Activated CD8-positive, alpha-beta memory T cell treated with anti-CD3 and anti-CD28 coated beads for 48 hours (primary cell): ENCODE measurements around the gene RXRG.

Source experiments
- DNase-seq, 3 experiments: peaks; one replicate each; pipeline ENCODE4 v3.0.0-alpha.2; 2020; ENCODE audit warnings: low read depth in 2 of 3, low spot score in 2 of 3

RXRG gene

GRCh38 chr1:165451691-165452090, 6.8 kb upstream of the RXRG start:
- DNase-seq, result no peak

DNA sequence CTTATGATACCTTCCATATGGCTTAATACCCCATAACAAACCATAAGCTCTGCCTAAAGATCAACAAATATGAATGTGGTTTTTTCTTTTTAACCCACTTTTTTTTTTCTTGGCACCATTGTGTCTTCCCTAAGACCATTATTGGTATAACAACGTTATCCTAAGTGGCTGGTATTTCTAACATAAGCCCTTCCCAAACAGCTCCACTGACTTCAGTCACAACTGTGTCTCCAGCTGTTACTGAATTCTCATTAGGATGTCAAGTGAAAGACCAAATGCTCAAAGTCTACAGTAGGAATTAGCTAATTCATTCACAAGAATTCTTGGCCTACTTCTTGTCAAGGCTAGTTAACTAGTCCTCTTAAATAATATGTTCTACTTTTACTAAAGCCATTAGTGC, 4.2 kb upstream of the RXRG start:
- no peak for DNase-seq

- no peak for DNase-seq
Measured at GRCh38 chr1:165445388-165445787, 462 bp upstream of the RXRG start.

DNA sequence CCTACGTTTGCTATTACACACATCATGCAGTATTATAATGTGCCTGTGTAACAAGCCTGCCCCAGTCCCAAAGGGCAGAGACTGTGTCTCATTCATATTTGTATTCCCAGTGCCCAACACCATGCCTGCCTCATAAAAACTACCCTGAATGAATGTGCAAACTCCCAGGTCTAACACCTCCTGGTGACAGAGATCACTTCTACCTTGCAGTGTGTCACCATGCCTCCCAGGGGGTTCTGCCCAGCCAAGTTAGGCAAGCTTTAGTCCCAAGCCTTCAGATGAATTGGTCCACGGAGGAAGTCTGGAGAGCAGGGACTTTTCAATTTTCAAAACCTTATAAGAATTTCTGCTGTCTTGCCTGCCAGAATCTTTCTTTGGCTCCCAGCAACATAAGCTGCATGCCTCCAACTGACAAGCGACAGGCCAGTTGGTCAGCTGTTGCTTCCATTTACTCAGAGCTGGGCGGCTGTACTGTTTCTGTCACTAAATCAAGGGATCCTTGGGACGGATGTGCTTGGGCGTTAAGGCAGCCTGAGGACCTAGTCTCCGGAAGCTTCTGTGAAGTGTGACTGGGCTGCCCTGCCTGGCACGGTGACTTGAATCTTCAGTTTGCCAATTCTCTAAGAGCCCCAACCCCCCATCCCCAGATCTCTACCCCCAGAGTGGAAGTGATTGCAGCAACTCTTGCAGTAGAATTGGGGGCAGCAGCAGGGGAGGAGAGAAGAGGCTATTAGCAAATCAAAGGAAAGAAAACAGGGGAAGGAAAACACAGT, 1.2 kb downstream of the RXRG start:
- no peak for DNase-seq

DNA sequence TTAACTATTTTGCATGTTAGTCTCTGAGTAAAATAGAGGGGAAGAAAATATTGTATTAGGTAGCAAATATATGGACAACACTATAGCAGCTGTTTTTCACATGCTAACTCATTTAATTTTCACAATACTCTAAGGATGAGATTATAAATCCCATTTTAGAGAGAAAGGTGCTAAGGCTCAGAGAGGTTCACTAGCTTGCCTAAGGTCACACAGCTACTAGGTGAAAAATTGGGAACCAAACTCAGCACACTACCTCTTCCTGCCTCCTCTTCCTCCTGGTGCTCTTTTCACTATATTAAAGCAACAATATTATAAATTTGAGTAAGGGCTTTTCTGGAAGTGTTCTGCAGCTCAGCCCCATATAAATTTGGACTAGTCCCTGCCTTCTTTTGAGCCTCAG, 2.3 kb downstream of the RXRG start:
- no peak for DNase-seq

- no peak for DNase-seq
Measured at GRCh38 chr1:165442053-165442452, 2.9 kb downstream of the RXRG start.

DNA sequence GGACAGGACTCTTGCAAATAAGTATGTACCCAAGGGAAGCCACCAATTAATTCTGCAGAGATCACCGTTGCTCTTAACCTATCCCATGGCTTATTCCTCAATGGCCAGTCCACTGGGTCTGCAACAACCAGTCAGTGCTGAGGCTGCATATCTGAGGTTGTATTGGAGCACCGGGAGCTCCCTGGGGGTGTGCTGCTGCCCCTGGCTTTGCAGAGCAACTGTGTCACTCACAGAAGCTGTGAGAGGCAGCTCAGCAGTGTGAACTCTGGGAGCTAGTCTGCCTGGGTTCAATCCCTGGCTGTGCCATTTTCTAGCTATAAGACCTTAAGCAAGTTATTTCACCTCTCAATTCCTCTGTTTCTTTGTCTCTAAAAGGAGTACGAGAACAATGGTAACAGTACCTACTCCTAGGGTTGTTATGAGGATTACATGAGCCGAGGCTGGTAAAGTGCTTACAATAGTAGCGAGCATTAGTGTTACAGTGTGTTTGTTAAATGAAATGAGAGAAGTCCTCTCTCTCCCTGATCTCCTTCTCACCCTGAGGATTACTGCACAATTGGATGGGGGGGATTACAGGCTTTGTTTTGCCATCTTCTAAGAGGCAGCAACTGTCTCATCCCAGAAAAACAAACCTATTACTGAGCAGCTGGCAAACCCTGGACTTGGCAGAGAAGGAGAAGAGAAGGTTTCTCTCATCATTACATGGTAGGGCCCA, 3.6 kb downstream of the RXRG start:
- DNase-seq, result no peak

GRCh38 chr1:165439330-165439729, 5.6 kb downstream of the RXRG start:
- DNase-seq, result no peak

- no peak for DNase-seq
Measured at GRCh38 chr1:165436994-165437393, 7.9 kb downstream of the RXRG start.

DNA sequence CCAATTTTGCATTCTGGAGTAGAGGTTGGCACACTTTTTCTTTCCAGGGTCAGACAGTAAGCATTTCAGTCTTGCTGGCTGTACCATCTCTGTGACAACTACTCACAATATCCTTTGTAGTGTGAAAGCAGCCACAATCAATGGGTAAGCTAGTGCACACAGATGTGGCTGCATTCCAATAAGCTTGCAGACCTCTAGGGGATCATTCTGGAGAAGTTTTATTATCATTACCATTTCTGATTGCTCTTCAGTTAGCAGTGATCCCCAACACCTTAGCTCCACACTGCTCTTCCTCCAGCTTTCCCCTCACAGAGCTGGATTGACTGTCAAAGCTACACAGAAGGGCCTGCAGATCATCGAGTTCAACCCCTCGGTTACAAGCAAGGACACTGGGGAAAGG, 9.1 kb downstream of the RXRG start:
- DNase-seq, result no peak

DNA sequence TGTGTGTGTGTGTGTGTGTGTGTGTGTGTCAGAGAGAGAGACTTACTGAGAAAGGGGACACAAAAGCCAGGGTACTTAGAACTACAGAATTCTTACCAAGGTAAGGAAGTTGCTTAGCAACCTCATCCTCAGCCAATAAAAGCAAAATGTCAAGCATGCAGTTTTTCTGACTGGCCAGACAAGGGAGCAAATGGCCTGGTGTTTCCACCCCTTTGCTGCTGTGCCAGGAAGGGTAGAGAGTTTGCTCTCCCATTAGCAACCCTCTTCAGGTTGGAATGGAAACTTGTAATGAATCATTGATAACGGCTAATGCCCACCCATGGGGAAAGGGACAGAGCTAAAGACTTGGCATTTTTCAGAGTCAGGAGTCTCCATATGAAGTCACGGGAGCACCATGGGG, 10.6 kb downstream of the RXRG start:
- DNase-seq, result no peak

- no peak for DNase-seq
Measured at GRCh38 chr1:165431079-165431478, 13.8 kb downstream of the RXRG start.

DNA sequence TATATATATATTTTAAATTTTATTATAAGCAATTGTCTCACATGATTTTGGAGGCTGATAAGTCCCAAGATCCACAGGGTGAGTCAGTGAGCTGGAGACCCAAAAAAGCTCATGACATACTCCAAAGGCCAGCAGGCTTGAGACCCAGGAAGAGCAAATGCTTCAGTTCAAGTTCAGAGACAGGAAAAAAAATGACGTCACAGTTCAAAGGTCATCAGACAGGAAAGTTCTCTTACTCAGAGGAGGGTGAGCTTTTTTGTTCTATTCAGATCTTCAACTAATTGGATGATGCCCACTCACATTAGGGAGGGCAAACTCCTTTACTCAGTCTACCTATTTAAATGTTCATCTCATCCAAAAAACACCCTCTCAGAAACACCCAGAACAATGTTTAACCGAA, 18.2 kb downstream of the RXRG start:
- DNase-seq, result no peak

- no peak for DNase-seq
Measured at GRCh38 chr1:165425621-165426020, 19.3 kb downstream of the RXRG start.

DNA sequence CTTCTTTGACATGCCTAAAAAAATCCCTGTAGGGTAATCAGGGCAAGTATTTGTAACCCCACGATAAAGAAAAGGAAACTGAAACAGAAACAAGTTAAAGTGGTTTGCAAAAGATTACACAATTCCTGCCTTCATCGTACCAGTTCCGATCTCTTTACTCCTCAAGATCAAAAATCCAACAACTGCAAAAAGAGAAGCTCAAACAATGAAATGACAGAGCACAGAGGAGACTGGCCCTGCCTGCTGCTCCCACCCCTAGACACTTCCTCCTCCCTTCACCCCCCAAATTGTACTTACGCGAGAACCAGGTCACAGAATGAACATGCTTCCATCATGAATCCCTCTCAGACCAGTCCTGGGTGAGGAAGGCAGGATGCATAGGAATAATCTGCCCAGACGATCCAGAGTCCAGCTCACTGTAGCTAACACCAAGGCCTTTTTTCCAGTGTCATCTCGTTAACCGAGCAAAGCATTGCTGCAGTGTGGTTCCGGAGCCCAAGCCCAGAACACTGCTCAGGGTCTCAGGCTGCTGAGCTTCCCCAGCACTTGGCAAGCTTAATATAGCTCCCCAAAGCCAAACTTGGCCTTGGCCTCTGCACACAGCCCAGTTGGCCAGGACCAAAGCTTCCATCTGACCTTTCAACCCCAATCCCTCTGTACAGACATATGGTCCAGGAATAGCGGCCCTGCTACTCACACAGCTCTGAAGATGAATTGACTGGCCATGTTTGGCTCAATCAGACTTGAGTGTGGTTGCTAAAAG, 20.3 kb downstream of the RXRG start:
- no peak for DNase-seq

DNA sequence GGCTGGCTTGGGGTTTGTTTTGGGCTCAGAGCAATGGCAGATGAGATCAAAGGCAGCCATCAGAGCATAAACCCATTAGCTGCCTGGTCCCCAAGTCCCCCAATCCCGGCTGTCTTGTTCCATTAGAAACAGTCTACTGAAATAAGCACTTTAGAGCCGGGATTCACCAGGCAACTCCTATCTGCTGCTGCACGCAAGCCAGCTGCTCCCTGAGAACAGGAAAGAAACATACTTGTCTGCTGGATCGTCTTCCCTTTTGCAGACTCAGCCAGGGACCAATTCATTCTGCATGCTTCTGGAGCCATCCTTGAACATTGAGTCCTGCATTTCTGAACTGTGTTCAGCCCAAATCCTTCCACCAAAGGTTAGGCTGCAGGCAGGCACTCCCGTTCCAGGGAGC, 21.8 kb downstream of the RXRG start:
- no peak for DNase-seq

DNA sequence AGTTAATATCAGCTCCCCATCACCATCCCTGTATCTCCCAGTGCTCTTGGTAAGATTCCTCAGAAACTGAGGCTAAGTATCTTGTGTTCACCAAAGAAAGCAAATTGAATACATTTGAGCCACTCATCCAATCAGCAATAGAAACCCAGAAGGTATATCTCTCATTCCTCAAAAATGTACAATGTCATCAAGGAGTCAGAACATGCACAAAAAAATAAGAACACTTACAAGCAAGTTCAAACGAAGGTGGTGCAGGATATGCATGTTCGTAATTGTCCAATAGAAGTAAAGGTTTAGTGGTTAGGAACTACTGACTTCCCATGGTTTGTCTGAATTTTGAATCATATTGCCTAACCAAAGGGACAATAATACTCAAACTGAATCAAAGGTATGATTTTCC, 24.3 kb downstream of the RXRG start:
- DNase-seq, result no peak

GRCh38 chr1:165419839-165420238, 25.1 kb downstream of the RXRG start:
- DNase-seq, result no peak

- no peak for DNase-seq
Measured at GRCh38 chr1:165418195-165418594, 26.7 kb downstream of the RXRG start.

DNA sequence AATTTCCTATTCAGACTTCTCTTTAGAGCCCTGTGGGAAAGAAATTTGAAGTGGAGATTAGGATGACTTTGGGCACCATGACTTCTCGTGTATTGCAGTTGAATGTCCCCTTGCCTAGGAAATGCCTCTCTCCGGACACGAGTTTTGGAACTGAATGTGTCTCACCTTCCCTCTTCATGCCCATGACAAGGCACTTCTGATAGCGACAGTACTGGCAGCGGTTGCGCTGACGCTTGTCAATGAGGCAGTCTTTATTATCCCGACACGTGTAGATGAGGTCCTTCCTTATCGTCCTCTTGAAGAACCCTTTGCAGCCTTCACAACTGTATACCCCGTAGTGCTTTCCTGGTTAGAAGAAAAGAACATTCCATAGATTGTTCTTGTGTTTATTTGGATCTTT, 28.1 kb downstream of the RXRG start:
- DNase-seq, result no peak

DNA sequence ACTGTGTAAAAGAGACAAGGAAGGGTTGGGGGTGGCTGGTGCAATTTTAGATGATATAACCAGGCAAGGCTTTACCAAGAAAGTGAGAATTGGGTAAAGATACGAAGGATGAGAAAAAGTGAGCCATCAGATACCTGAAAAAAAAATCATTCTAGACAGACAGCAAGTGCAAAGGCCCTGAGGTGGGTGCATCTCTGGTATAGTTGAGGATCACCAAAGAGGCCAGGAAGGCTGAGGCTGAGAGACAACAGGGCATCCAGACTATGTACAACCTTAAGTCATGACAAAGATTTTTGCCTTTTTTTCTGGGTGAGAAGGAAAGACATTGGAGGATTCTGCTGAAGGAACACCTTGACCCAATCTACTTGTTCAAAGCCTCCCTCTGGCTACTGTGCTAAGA, 29.9 kb downstream of the RXRG start:
- DNase-seq, result no peak

DNA sequence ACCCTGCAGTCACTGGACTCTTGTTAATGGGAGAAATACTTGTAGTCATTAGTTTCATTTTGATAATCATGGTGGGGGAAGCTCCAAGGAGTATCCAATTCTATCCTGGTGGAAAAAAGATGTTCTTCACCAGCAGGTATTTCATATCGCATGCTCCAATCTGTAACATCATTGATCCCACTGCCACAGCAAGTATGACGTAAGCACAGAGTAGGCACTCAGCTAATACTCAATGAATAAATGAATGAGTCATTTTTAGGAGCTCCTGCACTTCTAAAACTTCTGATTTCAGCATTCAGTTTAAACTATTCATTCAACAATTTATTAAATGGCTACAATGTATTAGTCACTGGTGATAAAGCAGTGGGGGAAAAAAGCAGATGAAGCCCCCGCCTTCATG, 30.3 kb downstream of the RXRG start:
- DNase-seq, result no peak
